Pancreas (tissue), 10 donors: ENCODE measurements around the gene SNX22. TPM values are rescaled to one million over a fixed set of nuclear protein-coding genes. Genes with fewer than 3 reads are reported as not detected.

Experiments
- ATAC-seq, 4 donors: fragments of 200-7000 bp; cut with Tn5 transposase; one replicate each; pipeline versions ENCODE4 v1.8.0 to v1.9.1; 2020; ENCODE audit warnings: mild to moderate bottlenecking in 4 of 4, moderate library complexity in 4 of 4
- DNase-seq, 6 donors: peaks; one replicate each; pipeline ENCODE4 v3.0.0-alpha.2; 2020
- FAIRE-seq: peaks from 2 replicates; lab custom pipeline; 2012; peaks lifted over from hg19 to GRCh38; lab: Jason Lieb, UNC
- H3K27ac ChIP-seq, 4 donors: fragments of 200-600 bp; sonication (generic); 1 replicate in 3 of 4; 2 replicates in 1 of 4; pipeline versions ENCODE4 v1.5.0 to v1.8.0; 2020
- H3K27me3 ChIP-seq, 4 donors: fragments of 200-600 bp; one replicate each; pipeline ENCODE4 v1.8.0; 2021
- H3K36me3 ChIP-seq, 3 donors: fragments of 200-600 bp; sonication (generic) in 1 of 3; one replicate each; pipeline versions ENCODE4 v1.5.0 to v1.8.0; 2020 to 2021
- H3K4me1 ChIP-seq, 3 donors: fragments of 200-600 bp; one replicate each; pipeline ENCODE4 v1.8.0; 2021
- H3K4me3 ChIP-seq, 4 donors: fragments of 200-600 bp; sonication (generic) in 2 of 4; one replicate each; pipeline versions ENCODE4 v1.5.0 to v1.8.0; 2020 to 2021
- H3K9me3 ChIP-seq, 4 donors: fragments of 200-600 bp; one replicate each; pipeline ENCODE4 v1.8.0; 2021
- WGBS, 2 donors: extraction: QIAGEN DNeasy Blood & Tissue Kit; methylation state at CpG; one replicate each; pipeline ENCODE4 v1.1.7; 2013; 5-methylcytosine and 5-hydroxymethylcytosine counted together
- intact Hi-C, 3 donors: fragments of 100-400 bp; cut with DNase I; formaldehyde crosslinking; loops; one replicate each; pipeline versions ENCODE4 v1.11.1 to v1.14.2; 2022
- polyA plus RNA-seq, 2 donors: library from polyadenylated mRNA; stranded (reverse); fragments of 200-250 nt; gene quantifications; one replicate each; pipeline ENCODE4 v1.2.3, GENCODE V29; 2013
- total RNA-seq, 6 donors: library from RNA; stranded (reverse); fragmentation: NEBNext Ultra II Directional in 4 of 6; extraction: Animal tissue kit (Norgen Biotek cat#: 25700) in 4 of 6; gene quantifications; one replicate each; pipeline versions ENCODE4 v1.2.1 to v1.2.4, GENCODE V29; 2021 to 2023
- TF ChIP-seq, protein P1 (sequence below), 4 donors: fragments of 200-600 bp; sonication (generic) in 3 of 4; IDR thresholded peaks; one replicate each; pipeline versions ENCODE4 v1.5.0 to v1.8.0; 2021; ENCODE audit warnings: antibody characterized with exemption in 4 of 4
- donor health status: healthy with polysubstance abuse.
- donor health status: DM: no; HTN: no; CAD: no; lungs with moderate emphysema.
- donor health status: DM: no; HTN: no; CAD: no.
- donor health status: control.
- donor health status: control.
- donor health status: Bipolar disorder and iron deficiency.
- donor health status: DM: yes; HTN: yes; CAD: no.
- donor health status: DM: no; HTN: no; CAD: no.
- donor health status: DM: no; HTN: no; CAD: no.
- donor health status: DM: yes; HTN: yes; CAD: no.

Gene SNX22
- total and polyA plus RNA-seq, 8 donors: 0.51 to 4.0 (median 1.3) TPM

DNA sequence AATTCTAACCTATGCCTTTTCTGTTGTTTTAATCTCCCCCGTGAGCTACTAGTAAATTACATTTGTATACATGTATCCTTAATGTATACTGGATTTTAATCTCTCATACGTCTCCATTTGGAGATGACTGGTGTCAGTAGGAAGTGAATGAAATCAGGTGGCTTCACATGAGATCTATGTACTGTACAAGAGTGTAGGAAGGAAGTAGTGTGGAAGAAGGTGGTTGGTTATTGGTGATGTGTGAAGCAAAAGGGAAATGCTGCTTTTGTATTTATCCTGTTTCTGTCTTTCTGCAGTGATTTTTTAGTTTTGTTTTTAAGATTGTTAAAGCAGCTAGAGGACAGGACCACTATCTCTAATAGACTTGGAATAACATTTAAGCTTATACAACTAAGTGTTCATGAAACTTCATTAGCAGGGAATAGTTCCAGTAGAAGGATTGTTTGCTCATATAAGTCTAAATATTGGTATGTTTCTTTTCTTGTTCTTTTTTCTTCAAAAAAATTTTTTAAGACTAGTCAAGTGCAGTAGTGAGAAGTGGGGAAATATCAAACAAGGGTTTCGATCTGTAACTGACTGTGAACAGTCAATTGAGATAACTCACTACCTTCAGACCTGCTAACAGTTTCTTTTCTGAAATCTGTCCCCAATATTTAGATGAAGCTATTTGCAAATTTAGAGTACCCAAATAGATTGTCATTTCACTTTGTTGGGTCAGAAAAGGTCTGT lies 40.4 kb upstream of the SNX22 start:
- Histone ChIP-seq H3K27ac (no peak overlapping the region), H3K9me3 (no peaks in the 10 kb centered on the region), H3K4me1 (peaks cover 6 to 30% (median 9%) of the 10 kb centered on the region in 3 donors), H3K4me3 (no peak overlapping the region), H3K27me3 (no peaks in the 10 kb centered on the region), H3K36me3 (peaks cover 0 to 25% (median 5%) of the 10 kb centered on the region in 3 donors)
- ATAC-seq (peak in 2 of 4 donors; percentile 33 to 36), DNase-seq (no peak), FAIRE-seq (no peak)
- intact Hi-C loops: no loop called here
- 67 to 70% methylated on average over 3 of the region's 3 CpGs for WGBS, 2 donors
- TF ChIP-seq, protein P1, sequence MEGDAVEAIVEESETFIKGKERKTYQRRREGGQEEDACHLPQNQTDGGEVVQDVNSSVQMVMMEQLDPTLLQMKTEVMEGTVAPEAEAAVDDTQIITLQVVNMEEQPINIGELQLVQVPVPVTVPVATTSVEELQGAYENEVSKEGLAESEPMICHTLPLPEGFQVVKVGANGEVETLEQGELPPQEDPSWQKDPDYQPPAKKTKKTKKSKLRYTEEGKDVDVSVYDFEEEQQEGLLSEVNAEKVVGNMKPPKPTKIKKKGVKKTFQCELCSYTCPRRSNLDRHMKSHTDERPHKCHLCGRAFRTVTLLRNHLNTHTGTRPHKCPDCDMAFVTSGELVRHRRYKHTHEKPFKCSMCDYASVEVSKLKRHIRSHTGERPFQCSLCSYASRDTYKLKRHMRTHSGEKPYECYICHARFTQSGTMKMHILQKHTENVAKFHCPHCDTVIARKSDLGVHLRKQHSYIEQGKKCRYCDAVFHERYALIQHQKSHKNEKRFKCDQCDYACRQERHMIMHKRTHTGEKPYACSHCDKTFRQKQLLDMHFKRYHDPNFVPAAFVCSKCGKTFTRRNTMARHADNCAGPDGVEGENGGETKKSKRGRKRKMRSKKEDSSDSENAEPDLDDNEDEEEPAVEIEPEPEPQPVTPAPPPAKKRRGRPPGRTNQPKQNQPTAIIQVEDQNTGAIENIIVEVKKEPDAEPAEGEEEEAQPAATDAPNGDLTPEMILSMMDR (IDR thresholded peaks at IDR 0.05): no peak

DNA sequence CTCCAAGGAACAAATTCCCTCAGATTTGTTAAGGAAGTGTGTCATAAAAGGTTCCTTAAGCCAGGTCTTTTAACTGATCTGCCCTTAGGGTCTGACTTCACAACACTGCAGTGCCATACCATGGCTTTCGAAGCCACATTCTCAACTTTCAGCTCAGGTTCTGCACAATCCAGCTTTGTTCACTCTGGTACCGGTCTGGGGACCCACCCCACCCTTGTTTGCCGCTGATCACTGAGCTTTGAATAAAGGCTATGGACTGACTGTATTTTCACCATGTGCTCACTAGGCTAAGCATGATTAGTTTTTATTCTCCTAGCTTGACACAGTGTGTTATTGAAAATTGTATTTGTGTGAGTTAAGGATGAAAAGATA lies 39.9 kb upstream of the SNX22 start:
- DNase-seq (no peak), FAIRE-seq (no peak), ATAC-seq (peak; percentile 9 to 46 (median 28))
- Histone ChIP-seq H3K27me3 (no peaks in the 10 kb centered on the region), H3K27ac (no peak overlapping the region), H3K4me3 (no peak overlapping the region), H3K4me1 (peaks cover 6 to 27% (median 8%) of the 10 kb centered on the region in 3 donors), H3K36me3 (peaks cover 0 to 31% (median 5%) of the 10 kb centered on the region in 3 donors), H3K9me3 (no peaks in the 10 kb centered on the region)
- 40 to 42% methylated on average over 3 of the region's 3 CpGs for WGBS, 2 donors
- TF ChIP-seq, protein P1 (IDR thresholded peaks at IDR 0.05): no peak
- intact Hi-C loops: no loop called here

DNA sequence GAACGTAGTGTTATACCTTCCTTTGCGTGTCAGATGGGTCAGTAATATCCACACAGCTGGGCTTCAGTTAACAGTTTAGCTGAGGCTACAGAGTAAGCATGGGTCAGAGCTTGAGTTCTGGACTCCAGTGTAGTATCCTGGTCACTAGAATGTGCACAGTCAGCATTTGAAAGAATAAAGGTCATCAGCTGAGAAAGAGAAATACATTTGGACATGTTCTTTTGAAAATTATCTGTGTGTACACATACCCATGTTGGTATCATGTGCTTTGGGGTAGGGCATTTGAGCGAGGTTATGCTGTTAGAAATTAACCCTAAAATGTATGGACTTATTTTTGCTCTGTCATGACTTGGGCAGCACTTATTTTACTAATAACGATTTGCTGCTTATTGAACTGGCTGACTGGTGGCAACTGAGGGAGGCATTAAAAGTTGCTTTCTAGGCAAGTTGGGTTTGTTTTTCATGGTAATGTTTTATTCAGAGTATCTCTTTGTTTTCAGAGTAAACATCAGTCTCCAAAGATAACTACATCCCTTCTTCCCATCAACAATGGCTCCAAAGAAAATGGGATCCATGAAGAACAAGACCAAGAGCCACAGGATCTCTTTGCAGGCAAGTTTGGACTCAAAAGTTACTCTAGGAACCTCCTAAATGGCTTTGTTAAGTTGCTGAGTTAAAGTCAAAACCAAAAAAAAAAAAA lies 39.3 kb upstream of the SNX22 start:
- H3K4me1 ChIP-seq: peaks cover 6 to 24% (median 8%) of the 10 kb centered on the region in 3 donors
- no peak overlapping the region for H3K4me3 ChIP-seq
- ATAC-seq (peak; percentile 55 to 81 (median 73)), FAIRE-seq (no peak), DNase-seq (no peak)
- WGBS, 2 donors: 34 to 43% methylated on average over 4 of the region's 4 CpGs
- intact Hi-C loops: no loop called here
- no peak overlapping the region for H3K27ac ChIP-seq
- no peaks in the 10 kb centered on the region for H3K27me3 ChIP-seq
- no peaks in the 10 kb centered on the region for H3K9me3 ChIP-seq
- H3K36me3 ChIP-seq: peaks cover 0 to 33% (median 5%) of the 10 kb centered on the region in 3 donors
- TF ChIP-seq, protein P1 (IDR thresholded peaks at IDR 0.05): no peak

DNA sequence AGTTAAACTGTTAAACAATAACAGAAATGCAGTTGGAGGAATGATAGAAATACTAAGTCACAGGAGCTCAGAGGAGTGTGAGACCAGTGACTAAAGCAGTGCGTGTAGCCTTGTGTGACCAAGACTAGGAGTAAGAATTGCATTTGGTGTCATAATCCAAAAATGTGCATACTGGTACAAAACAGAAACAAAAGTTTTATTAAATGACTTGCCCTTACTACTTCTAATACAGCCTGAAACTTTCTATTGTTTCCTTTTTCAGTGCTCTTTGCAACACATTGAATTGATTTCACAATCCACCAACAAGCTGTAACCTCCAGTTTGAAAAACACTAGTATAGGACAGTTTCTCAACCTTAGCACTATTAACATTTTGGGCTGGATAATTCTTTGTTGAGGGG lies 38.6 kb upstream of the SNX22 start:
- H3K27ac ChIP-seq: no peak overlapping the region

More for the DNA sequence above, 38.6 kb upstream of the SNX22 start:
- Histone ChIP-seq H3K27me3 (no peaks in the 10 kb centered on the region), H3K4me1 (peaks cover 6 to 23% (median 8%) of the 10 kb centered on the region in 3 donors), H3K36me3 (peaks cover 0 to 40% (median 10%) of the 10 kb centered on the region in 3 donors), H3K4me3 (no peak overlapping the region), H3K9me3 (no peaks in the 10 kb centered on the region)
- DNase-seq (no peak), ATAC-seq (peak in 1 of 4 donors; percentile 28), FAIRE-seq (no peak)
- TF ChIP-seq, protein P1 (IDR thresholded peaks at IDR 0.05): no peak
- 94 to 96% methylated on average over 1 of the region's 1 CpG for WGBS, 2 donors
- intact Hi-C loops: no loop called here
